ENCODE data around the gene FREY1. TPM values are rescaled to one million over a fixed set of nuclear protein-coding genes. Genes with fewer than 3 reads are reported as not detected.

The FREY1 gene
- total and polyA plus RNA-seq, 2 donors from 2014 or later = 0.99 to 1.0 TPM

GRCh38 chr11:45858751-45859398 lies 48.2 kb downstream of the FREY1 start:
- Histone ChIP-seq H3K27ac (ENCODE audit: low read depth in 2 of 2, low read length in 2 of 2) (peak overlapping the region; percentile 80 to 82), H3K4me1 (ENCODE audit: control insufficient read depth in 2 of 3, insufficient read depth in 2 of 3, low read depth in 1 of 3, low read length in 3 of 3) (peaks cover 7 to 53% (median 47%) of the 10 kb centered on the region in 3 donors), H3K4me3 (ENCODE audit: low read length in 3 of 3) (no peak overlapping the region), H3K9ac (ENCODE audit: low read length in 3 of 3) (peak overlapping the region in 1 of 3 donors; percentile 52), H3K9me3 (ENCODE audit: control insufficient read depth in 2 of 3, insufficient read depth in 1 of 3, low read length in 3 of 3) (no peaks in the 10 kb centered on the region), H3K36me3 (ENCODE audit: control insufficient read depth in 2 of 3, insufficient read depth in 3 of 3, low read length in 3 of 3) (peaks cover 13 to 68% (median 29%) of the 10 kb centered on the region in 3 donors), H3K27me3 (ENCODE audit: control insufficient read depth, insufficient read depth, low read length) (no peaks in the 10 kb centered on the region)
- DNase-seq = no peak
- intact Hi-C loops (cut with DNase I) = no loop called here
- no peak for FAIRE-seq
- TF ChIP-seq CTCF (IDR thresholded peaks at IDR 0.05; ENCODE audit: borderline replicate concordance, extremely low read depth, insufficient read depth) = no peak

DNA sequence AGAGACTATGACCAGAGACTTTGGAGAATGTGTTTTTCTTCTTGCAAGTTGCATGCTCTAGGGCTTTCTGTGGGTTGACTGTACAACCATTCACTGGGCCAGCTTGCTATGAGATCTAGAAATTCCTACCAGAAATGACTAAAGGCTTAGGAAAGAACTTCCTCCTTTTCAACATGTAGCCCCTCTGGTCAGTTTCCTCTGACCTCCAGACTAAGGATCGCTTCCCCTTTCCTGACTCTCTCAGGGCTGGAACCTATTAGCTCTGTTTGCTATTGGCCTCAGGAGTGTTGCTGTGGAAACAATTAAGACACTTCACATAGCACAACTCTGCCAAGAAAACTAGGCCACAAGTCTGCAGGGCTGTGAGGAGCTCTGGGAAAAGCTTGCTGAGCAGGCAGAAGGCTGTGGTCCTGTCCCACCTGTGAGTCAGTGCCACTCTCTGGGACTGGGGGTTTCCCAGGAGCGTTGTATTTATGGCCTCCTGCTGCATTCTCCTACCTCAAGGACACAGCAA lies 49.1 kb downstream of the FREY1 start:
- intact Hi-C loops (cut with DNase I) = no loop called here
- FAIRE-seq (no peak), DNase-seq (peak in 4 of 5 donors; percentile 18 to 84 (median 54))
- Histone ChIP-seq H3K9ac (ENCODE audit: low read length in 3 of 3) (peak overlapping the region in 1 of 3 donors; percentile 52), H3K27me3 (ENCODE audit: control insufficient read depth, insufficient read depth, low read length) (no peaks in the 10 kb centered on the region), H3K4me3 (ENCODE audit: low read length in 3 of 3) (no peak overlapping the region), H3K36me3 (ENCODE audit: control insufficient read depth in 2 of 3, insufficient read depth in 3 of 3, low read length in 3 of 3) (peaks cover 9 to 60% (median 23%) of the 10 kb centered on the region in 3 donors), H3K4me1 (ENCODE audit: control insufficient read depth in 2 of 3, insufficient read depth in 2 of 3, low read depth in 1 of 3, low read length in 3 of 3) (peaks cover 7 to 55% (median 51%) of the 10 kb centered on the region in 3 donors), H3K9me3 (ENCODE audit: control insufficient read depth in 2 of 3, insufficient read depth in 1 of 3, low read length in 3 of 3) (no peaks in the 10 kb centered on the region), H3K27ac (ENCODE audit: low read depth in 2 of 2, low read length in 2 of 2) (peak overlapping the region; percentile 82 to 87)
- TF ChIP-seq CTCF (IDR thresholded peaks at IDR 0.05; ENCODE audit: borderline replicate concordance, extremely low read depth, insufficient read depth) = no peak

Other genes starting within 250 kb of the FREY1 start
- 2.8 TPM for gene CHST1, start 241.6 kb downstream of the FREY1 start, total RNA-seq
- gene CHST1, start 241.6 kb downstream of the FREY1 start, polyA plus RNA-seq (ENCODE audit: insufficient read depth, low read depth, low replicate concordance) = 2.9 TPM
- gene SLC35C1, start 102.1 kb downstream of the FREY1 start, total RNA-seq = 20.6 TPM
- gene SLC35C1, start 102.1 kb downstream of the FREY1 start, polyA plus RNA-seq (ENCODE audit: insufficient read depth, low read depth, low replicate concordance) = 5.7 TPM
- gene CRY2, start 59.8 kb downstream of the FREY1 start, total RNA-seq = 44.5 TPM
- gene CRY2, start 59.8 kb downstream of the FREY1 start, polyA plus RNA-seq (ENCODE audit: insufficient read depth, low read depth, low replicate concordance) = 20.7 TPM
- gene MAPK8IP1, start 21.6 kb downstream of the FREY1 start, total RNA-seq = 15.7 TPM
- gene MAPK8IP1, start 21.6 kb downstream of the FREY1 start, polyA plus RNA-seq (ENCODE audit: insufficient read depth, low read depth, low replicate concordance) = 24.8 TPM
- 38.4 TPM for gene PEX16, start 10.6 kb upstream of the FREY1 start, total RNA-seq
- 46.0 TPM for gene PEX16, start 10.6 kb upstream of the FREY1 start, polyA plus RNA-seq (ENCODE audit: insufficient read depth, low read depth, low replicate concordance)
- 13.1 TPM for gene LARGE2, start 15.4 kb upstream of the FREY1 start, total RNA-seq
- 29.8 TPM for gene LARGE2, start 15.4 kb upstream of the FREY1 start, polyA plus RNA-seq (ENCODE audit: insufficient read depth, low read depth, low replicate concordance)
- gene PHF21A, start 214.2 kb upstream of the FREY1 start, total RNA-seq = 48.2 TPM
- 9.6 TPM for gene PHF21A, start 214.2 kb upstream of the FREY1 start, polyA plus RNA-seq (ENCODE audit: insufficient read depth, low read depth, low replicate concordance)

All from kidney (tissue), 14 donors.